Measurements from ENCODE around the gene ABCC5.

DNA sequence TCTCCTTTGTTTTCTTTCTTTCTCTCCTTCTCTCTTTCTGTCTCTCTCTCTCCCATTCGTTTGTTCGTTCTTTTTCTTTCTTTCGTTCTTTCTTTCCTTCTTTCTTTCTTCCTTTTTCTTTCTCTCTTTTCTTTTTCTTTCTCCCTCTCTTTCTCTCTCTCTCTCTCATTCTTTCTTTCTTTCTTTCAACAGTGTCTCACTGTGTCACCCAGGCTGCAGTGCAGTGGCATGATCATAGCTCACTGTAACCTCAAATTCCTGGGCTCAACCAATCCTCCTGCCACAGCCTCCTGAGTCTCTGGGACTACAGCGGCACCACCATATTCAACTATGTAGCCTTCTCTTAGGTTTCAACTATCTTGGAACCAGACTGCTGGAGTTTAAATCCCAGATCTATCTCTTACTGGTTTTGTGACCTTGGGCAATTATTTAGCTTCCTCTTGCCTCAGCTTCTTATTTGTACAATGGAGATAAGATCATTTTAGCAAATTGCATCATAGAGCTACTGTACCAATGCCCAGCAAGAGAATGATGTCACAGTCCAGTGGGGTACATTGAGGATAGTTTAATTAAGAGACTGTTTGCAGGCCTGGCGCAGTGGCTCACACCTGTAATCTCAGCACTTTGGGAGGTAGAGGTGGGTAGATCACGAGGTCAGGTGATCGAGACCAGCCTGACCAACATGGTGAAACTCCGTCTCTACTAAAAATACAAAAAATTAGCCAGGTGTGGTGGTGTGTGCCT is 105.7 kb downstream of the ABCC5 start:
- TF ChIP-seq, protein P1, sequence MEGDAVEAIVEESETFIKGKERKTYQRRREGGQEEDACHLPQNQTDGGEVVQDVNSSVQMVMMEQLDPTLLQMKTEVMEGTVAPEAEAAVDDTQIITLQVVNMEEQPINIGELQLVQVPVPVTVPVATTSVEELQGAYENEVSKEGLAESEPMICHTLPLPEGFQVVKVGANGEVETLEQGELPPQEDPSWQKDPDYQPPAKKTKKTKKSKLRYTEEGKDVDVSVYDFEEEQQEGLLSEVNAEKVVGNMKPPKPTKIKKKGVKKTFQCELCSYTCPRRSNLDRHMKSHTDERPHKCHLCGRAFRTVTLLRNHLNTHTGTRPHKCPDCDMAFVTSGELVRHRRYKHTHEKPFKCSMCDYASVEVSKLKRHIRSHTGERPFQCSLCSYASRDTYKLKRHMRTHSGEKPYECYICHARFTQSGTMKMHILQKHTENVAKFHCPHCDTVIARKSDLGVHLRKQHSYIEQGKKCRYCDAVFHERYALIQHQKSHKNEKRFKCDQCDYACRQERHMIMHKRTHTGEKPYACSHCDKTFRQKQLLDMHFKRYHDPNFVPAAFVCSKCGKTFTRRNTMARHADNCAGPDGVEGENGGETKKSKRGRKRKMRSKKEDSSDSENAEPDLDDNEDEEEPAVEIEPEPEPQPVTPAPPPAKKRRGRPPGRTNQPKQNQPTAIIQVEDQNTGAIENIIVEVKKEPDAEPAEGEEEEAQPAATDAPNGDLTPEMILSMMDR (IDR thresholded peaks at IDR 0.05) = no peak
- TF ChIP-seq POLR2A (IDR thresholded peaks at IDR 0.05) = no peak

Data from uterus (tissue), 2 donors.